GM18909 (cell line): ENCODE measurements around the gene HPDL.
A peak's percentile ranks its signal among the peaks of the same experiment; 100 is the strongest.
"Not testable (repeated sequence)": the region's sequence is repeated elsewhere in the genome, so short reads cannot be mapped to it uniquely, and the experiment has no call there.

Experiments
- ATAC-seq: cut with Tn5 transposase; IDR thresholded peaks from one replicate; pipeline ENCODE4 v1.9.1; 2021; ENCODE audit warnings: mild to moderate bottlenecking; ENCODE audit not compliant: unreplicated experiment, poor library complexity

The HPDL gene

GRCh38 chr1:45326627-45327623, at the start of gene HPDL:
TSS of gene HPDL (plus strand) at chr1:45326895. CDS start at chr1:45327149, 254 bp downstream.
- peak; percentile 56 for ATAC-seq

- no peak for ATAC-seq
Observed at GRCh38 chr1:45282351-45282750, 44.3 kb upstream of the HPDL start.

GRCh38 chr1:45284858-45285257, 41.8 kb upstream of the HPDL start:
- not testable (repeated sequence) for ATAC-seq

- not testable (repeated sequence) for ATAC-seq
Observed at GRCh38 chr1:45286521-45286920, 40.2 kb upstream of the HPDL start.

GRCh38 chr1:45291002-45291401, 35.7 kb upstream of the HPDL start:
- not testable (repeated sequence) for ATAC-seq

- no peak for ATAC-seq
Observed at GRCh38 chr1:45291716-45292115, 35.0 kb upstream of the HPDL start.

GRCh38 chr1:45297666-45298356, 28.9 kb upstream of the HPDL start:
- no peak for ATAC-seq

GRCh38 chr1:45299296-45299695, 27.4 kb upstream of the HPDL start:
- ATAC-seq = no peak

GRCh38 chr1:45299981-45300668, 26.6 kb upstream of the HPDL start:
- ATAC-seq = no peak

- ATAC-seq = no peak
Observed at GRCh38 chr1:45300669-45300997, 26.1 kb upstream of the HPDL start.

- no peak for ATAC-seq
Observed at GRCh38 chr1:45302505-45303150, 24.1 kb upstream of the HPDL start.

- ATAC-seq = peak; percentile 71
Observed at GRCh38 chr1:45303520-45304310, 23.0 kb upstream of the HPDL start.

GRCh38 chr1:45304311-45305081, 22.2 kb upstream of the HPDL start:
- ATAC-seq = no peak

GRCh38 chr1:45305231-45305630, 21.5 kb upstream of the HPDL start:
- no peak for ATAC-seq

GRCh38 chr1:45306319-45306718, 20.4 kb upstream of the HPDL start:
- no peak for ATAC-seq

- ATAC-seq = no peak
Observed at GRCh38 chr1:45306905-45307304, 19.8 kb upstream of the HPDL start.

- no peak for ATAC-seq
Observed at GRCh38 chr1:45314266-45314665, 12.4 kb upstream of the HPDL start.

GRCh38 chr1:45317166-45317565, 9.5 kb upstream of the HPDL start:
- no peak for ATAC-seq

- ATAC-seq = no peak
Observed at GRCh38 chr1:45319761-45320160, 6.9 kb upstream of the HPDL start.
